ENCODE measurements around the gene PPP1R3E. TPM values are rescaled to one million over a fixed set of nuclear protein-coding genes. Genes with fewer than 3 reads are reported as not detected.
A peak's percentile ranks its signal among the peaks of the same experiment; 100 is the strongest.

Gene PPP1R3E
- total RNA-seq, 4 donors from 2014 or later = 7.9 to 14.4 (median 8.6) TPM

DNA sequence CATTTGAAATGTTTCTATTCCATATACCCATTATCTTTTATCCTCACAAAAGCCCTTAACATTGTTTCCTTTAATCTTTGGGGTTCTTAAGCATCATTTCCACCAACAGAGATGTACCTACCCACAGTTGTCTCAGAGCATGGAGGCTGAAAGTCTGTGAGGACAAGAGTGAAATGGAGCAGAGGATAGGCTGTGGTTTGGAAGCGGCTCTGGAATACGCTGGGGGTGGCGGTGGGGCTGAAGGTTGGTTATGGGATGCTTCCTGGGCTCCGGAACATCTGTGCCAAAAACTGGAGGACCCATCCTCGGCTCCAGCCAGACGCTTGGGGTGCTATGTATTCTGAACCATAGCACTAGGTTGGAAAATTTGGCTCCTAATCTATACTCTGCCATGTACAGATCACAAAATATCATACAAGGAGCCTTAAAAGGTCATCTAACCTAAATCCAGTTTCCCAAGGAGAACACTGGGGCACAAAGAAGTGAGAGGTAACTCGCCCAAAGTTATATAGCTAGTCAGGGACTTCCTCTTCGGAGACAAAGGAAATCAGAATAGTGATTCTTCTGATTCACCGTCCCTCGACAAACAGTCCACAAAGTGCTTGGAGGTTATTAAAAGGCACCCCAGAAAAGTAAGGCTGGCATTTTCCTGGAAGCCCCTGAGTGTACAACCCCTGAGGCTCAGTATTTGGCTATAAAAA, 2.5 kb downstream of the PPP1R3E start:
- no peak for DNase-seq (ENCODE audit: low spot score in 2 of 2)
- no peak for TF ChIP-seq POLR2A (IDR thresholded peaks at IDR 0.05)
- TF ChIP-seq, protein P1, sequence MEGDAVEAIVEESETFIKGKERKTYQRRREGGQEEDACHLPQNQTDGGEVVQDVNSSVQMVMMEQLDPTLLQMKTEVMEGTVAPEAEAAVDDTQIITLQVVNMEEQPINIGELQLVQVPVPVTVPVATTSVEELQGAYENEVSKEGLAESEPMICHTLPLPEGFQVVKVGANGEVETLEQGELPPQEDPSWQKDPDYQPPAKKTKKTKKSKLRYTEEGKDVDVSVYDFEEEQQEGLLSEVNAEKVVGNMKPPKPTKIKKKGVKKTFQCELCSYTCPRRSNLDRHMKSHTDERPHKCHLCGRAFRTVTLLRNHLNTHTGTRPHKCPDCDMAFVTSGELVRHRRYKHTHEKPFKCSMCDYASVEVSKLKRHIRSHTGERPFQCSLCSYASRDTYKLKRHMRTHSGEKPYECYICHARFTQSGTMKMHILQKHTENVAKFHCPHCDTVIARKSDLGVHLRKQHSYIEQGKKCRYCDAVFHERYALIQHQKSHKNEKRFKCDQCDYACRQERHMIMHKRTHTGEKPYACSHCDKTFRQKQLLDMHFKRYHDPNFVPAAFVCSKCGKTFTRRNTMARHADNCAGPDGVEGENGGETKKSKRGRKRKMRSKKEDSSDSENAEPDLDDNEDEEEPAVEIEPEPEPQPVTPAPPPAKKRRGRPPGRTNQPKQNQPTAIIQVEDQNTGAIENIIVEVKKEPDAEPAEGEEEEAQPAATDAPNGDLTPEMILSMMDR (IDR thresholded peaks at IDR 0.05) = no peak
- 45 to 53% methylated on average over 10 of the region's 10 CpGs for WGBS, 2 donors
- H3K4me3 ChIP-seq (ENCODE audit: low read depth, poor library complexity, severe bottlenecking) = peak overlapping the region; percentile 33
- intact Hi-C loops (cut with DNase I; ENCODE audit: low total_unique reads) = no loop called here

DNA sequence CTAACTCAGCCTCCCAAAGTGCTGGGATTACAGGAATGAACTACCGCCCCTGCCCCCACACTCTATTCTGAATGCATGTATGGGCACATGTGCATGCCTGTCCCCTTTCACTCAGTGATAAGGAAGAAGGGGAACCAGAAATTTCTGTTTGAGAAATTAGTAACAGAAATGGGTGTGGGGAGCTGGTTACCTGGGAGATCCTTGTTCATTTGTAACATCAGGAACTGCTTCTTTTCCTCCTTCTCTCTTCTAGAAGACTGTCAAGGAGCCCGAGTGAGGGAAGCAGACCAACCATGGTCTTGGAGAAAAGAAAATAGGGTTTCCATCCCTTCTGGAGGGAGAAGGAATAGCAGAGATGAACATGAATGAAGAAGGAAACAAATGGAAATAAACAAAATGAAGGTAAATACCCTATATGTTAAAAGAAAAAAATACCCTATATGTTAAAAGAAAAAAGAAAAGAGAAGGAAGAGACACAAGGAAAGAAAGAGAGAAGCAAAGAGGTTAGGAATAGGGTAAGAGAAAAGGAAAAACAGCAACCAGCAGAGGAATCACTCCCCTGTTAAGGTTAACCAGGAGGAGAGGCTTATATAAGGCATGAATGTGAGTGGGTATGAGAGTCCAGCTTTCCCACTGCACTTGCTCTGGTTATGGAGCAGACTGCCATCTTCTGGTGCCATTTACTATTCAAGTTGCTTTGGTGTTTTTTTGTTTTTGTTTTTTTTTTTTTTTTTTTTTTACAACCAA, 3.3 kb downstream of the PPP1R3E start:
- intact Hi-C loops (cut with DNase I; ENCODE audit: low total_unique reads) = no loop called here
- 57 to 58% methylated on average over 2 of the region's 2 CpGs for WGBS, 2 donors
- no peak overlapping the region for H3K4me3 ChIP-seq (ENCODE audit: low read depth, poor library complexity, severe bottlenecking)
- TF ChIP-seq, protein P1 (IDR thresholded peaks at IDR 0.05) = no peak
- TF ChIP-seq POLR2A (IDR thresholded peaks at IDR 0.05) = no peak
- no peak for DNase-seq (ENCODE audit: low spot score in 2 of 2)

DNA sequence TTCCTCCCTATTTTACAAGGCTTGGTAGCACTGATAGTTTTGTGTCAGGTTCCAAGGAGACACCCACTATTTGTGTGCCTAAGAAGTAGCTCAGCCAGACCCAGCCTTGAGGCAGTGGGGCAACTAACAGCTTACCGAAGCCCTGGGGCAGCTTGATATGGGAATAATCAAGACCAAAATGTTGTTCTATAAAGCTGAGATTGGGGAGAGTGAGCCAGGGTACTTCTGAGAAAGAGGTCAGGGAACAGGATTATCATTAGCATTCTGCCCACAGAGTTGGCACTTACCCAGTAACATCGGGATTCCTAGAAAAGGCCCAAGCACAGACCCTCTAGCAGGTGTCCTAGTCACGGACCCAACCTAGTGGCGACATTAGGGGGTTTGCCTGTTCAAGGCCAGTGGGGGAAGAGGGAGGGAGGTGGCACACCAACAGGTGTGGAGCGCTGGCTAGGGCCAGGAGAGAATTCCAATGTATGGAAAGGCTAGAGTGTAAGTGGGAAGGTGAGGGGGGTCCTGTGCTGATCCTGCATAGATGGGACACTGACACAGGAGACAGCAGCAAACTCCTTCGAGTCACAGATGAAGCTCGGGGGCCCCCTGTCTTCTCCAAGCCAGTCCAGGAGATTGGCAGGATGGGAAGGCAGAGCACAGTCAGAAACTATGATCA, 4.9 kb downstream of the PPP1R3E start:
- TF ChIP-seq POLR2A (IDR thresholded peaks at IDR 0.05) = no peak
- TF ChIP-seq, protein P1 (IDR thresholded peaks at IDR 0.05) = no peak
- no peak for DNase-seq (ENCODE audit: low spot score in 2 of 2)
- no peak overlapping the region for H3K4me3 ChIP-seq (ENCODE audit: low read depth, poor library complexity, severe bottlenecking)
- WGBS, 2 donors = 84 to 86% methylated on average over 7 of the region's 7 CpGs
- intact Hi-C loops (cut with DNase I; ENCODE audit: low total_unique reads) = no loop called here

DNA sequence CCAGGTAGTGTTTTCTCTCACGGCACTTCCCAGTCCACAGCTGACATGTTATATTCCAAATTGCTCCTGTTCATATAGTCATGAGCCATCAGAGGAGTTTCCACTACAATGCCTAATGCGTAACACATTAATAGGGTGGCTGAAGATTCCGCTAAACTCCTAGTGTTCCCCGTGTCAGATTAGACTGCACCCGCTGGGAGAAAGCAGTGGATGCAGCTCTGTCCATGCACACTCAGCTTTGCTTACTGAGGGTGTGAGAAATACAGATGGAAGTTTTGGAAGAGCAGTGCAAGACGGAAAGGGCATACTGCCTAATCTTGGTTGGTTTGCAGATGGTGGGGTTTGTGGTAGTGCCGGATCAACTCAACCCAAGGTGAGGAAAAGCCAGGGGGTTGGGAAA, 5.6 kb downstream of the PPP1R3E start:
- TF ChIP-seq POLR2A (IDR thresholded peaks at IDR 0.05) = no peak
- TF ChIP-seq, protein P1 (IDR thresholded peaks at IDR 0.05) = no peak
- WGBS, 2 donors = 85 to 92% methylated on average over 7 of the region's 7 CpGs
- no peak overlapping the region for H3K4me3 ChIP-seq (ENCODE audit: low read depth, poor library complexity, severe bottlenecking)
- intact Hi-C loops (cut with DNase I; ENCODE audit: low total_unique reads) = no loop called here
- DNase-seq (ENCODE audit: low spot score in 2 of 2) = no peak

DNA sequence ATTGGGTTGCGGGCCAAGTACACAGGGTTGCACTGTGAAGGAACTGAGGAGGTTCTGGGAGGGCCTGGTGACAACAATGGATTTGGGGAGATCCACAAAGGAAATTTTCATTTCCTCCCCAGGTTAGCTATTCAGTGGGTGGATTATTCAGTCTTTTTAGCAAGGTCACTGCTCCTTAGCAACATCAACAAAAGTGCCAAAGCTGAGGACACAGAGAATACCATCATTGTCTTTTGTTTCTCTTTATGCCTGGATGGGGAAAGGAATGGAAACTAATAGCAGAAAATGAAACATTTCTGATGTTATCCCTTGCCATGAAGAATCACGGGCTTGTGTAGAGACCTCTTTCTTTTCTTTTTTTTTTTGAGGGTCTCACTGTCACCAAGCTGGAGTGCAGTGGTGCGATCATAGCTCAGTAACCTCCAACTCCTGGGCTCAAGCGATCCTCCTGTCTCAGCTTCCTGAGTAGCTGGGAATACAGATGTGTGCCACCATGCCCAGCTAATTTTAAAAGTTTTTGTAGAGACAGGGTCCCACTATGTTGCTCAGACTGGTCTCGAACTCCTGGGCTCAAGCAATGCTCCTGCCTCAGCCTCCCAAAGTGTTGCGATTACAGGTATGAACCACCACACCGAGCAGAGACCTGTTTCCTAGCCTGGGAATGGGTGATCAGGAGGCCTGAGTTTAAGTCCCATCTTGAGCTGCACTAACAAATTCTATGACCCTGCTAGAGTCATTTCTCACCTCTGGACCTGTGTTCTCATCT, 6.5 kb downstream of the PPP1R3E start:
- WGBS, 2 donors = 90% methylated on average over 7 of the region's 7 CpGs
- TF ChIP-seq, protein P1 (IDR thresholded peaks at IDR 0.05) = no peak
- no peak for TF ChIP-seq POLR2A (IDR thresholded peaks at IDR 0.05)
- H3K4me3 ChIP-seq (ENCODE audit: low read depth, poor library complexity, severe bottlenecking) = no peak overlapping the region
- DNase-seq (ENCODE audit: low spot score in 2 of 2) = no peak
- intact Hi-C loops (cut with DNase I; ENCODE audit: low total_unique reads) = no loop called here

Data from lower leg skin (tissue), 4 donors.